MM.1S (cell line): ENCODE results near the gene SDCCAG8.

Experiments
- DNase-seq: peaks from one replicate; pipeline ENCODE4 v3.0.0-alpha.2; 2015
- H2AFZ ChIP-seq: fragments of 300-600 bp; sonication (generic); 2 replicates; pipeline ENCODE4 v1.6.0; 2016; ENCODE audit warnings: antibody characterized with exemption, low read length
- H3F3A ChIP-seq: fragments of 300-600 bp; sonication (generic); 2 replicates; pipeline ENCODE4 v1.6.1; 2016; ENCODE audit warnings: mild to moderate bottlenecking, antibody characterized with exemption, low read length, moderate library complexity, mixed read lengths; ENCODE audit not compliant: insufficient read depth
- H3K27ac ChIP-seq: fragments of 300-600 bp; sonication (generic); 2 replicates; pipeline ENCODE4 v1.5.1; 2016; ENCODE audit warnings: mild to moderate bottlenecking, low read length
- H3K27me3 ChIP-seq: fragments of 300-600 bp; sonication (generic); replicated peaks from 2 replicates; pipeline ENCODE4 v1.6.0; 2016; ENCODE audit warnings: low read length; ENCODE audit not compliant: insufficient read depth
- H3K36me3 ChIP-seq: fragments of 300-600 bp; sonication (generic); replicated peaks from 2 replicates; pipeline ENCODE4 v1.6.1; 2016; ENCODE audit warnings: mild to moderate bottlenecking, low read length, mixed read lengths; ENCODE audit not compliant: insufficient read depth
- H3K4me1 ChIP-seq: fragments of 300-600 bp; sonication (generic); 2 replicates; pipeline ENCODE4 v1.6.1; 2016; ENCODE audit warnings: low read length, mixed read lengths
- H3K4me2 ChIP-seq: fragments of 300-600 bp; sonication (generic); 2 replicates; pipeline ENCODE4 v1.6.0; 2016; ENCODE audit warnings: low read depth, low read length
- H3K4me3 ChIP-seq: fragments of 300-600 bp; sonication (generic); 2 replicates; pipeline ENCODE4 v1.5.1; 2016; ENCODE audit warnings: low read length, mixed read lengths
- H3K79me2 ChIP-seq: fragments of 300-600 bp; sonication (generic); 2 replicates; pipeline ENCODE4 v1.6.1; 2016; ENCODE audit warnings: mixed run types, low read length, mixed read lengths
- H3K9ac ChIP-seq: fragments of 300-600 bp; sonication (generic); 2 replicates; pipeline ENCODE4 v1.6.1; 2016; ENCODE audit warnings: low read length, mixed read lengths
- H3K9me2 ChIP-seq: fragments of 300-600 bp; sonication (generic); replicated peaks from 2 replicates; pipeline ENCODE4 v1.6.1; 2016; ENCODE audit warnings: mild to moderate bottlenecking, low read length, mixed read lengths; ENCODE audit not compliant: insufficient read depth
- H3K9me3 ChIP-seq: fragments of 300-600 bp; sonication (generic); replicated peaks from 2 replicates; pipeline ENCODE4 v1.6.1; 2016; ENCODE audit warnings: mild to moderate bottlenecking, low read length, mixed read lengths; ENCODE audit not compliant: insufficient read depth
- H4K20me1 ChIP-seq: fragments of 300-600 bp; sonication (generic); 2 replicates; pipeline ENCODE4 v1.6.1; 2016; ENCODE audit warnings: mild to moderate bottlenecking, low read length, moderate library complexity, mixed read lengths; ENCODE audit not compliant: insufficient read depth
- CTCF ChIP-seq: fragments of 300-600 bp; sonication (generic); IDR thresholded peaks from 2 replicates; pipeline ENCODE4 v1.5.1; 2016; ENCODE audit warnings: antibody characterized with exemption, low read length, mixed read lengths
- EZH2 ChIP-seq: fragments of 300-600 bp; sonication (generic); optimal IDR thresholded peaks from 2 replicates; pipeline ENCODE3; 2017; ENCODE audit warnings: low read depth, mild to moderate bottlenecking, antibody characterized with exemption, low read length, mixed read lengths
- EZH2phosphoT487 ChIP-seq: fragments of 300-600 bp; sonication (generic); IDR thresholded peaks from 2 replicates; pipeline ENCODE4 v1.6.1; 2018; ENCODE audit warnings: antibody characterized with exemption, low read length

Gene SDCCAG8

DNA sequence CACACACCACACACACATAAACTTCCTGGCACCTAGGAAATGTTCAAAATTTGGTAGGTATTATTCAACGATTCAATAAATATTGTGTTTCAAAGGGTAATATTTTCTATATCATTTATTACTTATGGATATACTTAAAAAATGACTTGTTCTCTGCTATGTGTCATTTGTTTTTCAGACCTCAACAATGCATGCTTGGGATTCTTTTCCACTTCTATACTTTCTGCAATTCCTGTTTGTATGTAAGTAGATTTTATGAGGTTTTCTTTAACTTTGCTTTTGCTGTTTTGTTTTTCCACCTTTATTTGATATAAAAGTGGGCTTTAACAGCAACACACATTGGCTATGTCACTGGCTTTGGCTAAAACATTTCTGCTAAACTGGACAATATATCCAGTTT is 4.3 kb upstream of the SDCCAG8 start:
- H3K4me2 ChIP-seq = no peak overlapping the region
- no peaks in the 10 kb centered on the region for H4K20me1 ChIP-seq
- peaks cover 9% of the 10 kb centered on the region for H3K4me1 ChIP-seq
- H3K79me2 ChIP-seq = peaks cover 32% of the 10 kb centered on the region
- no peak for TF ChIP-seq CTCF
- TF ChIP-seq EZH2phosphoT487 = no peak
- no peak for TF ChIP-seq EZH2
- H2AFZ ChIP-seq = no peak overlapping the region
- H3K27ac ChIP-seq = no peak overlapping the region
- H3K9ac ChIP-seq = no peak overlapping the region
- H3K27me3 ChIP-seq = no peaks in the 10 kb centered on the region
- DNase-seq = no peak
- H3K4me3 ChIP-seq = no peak overlapping the region
- H3F3A ChIP-seq = peaks cover 22% of the 10 kb centered on the region
- no peaks in the 10 kb centered on the region for H3K36me3 ChIP-seq
- H3K9me2 ChIP-seq = no peaks in the 10 kb centered on the region
- no peaks in the 10 kb centered on the region for H3K9me3 ChIP-seq

- peaks cover 26% of the 10 kb centered on the region for H3F3A ChIP-seq
- H3K36me3 ChIP-seq = no peaks in the 10 kb centered on the region
- H3K4me3 ChIP-seq = peak overlapping the region; percentile 73
- no peak for DNase-seq
- TF ChIP-seq CTCF (no peak), EZH2phosphoT487 (no peak), EZH2 (no peak)
- peaks cover 50% of the 10 kb centered on the region for H3K79me2 ChIP-seq
- no peaks in the 10 kb centered on the region for H4K20me1 ChIP-seq
- no peak overlapping the region for H3K27ac ChIP-seq
- H3K27me3 ChIP-seq = no peaks in the 10 kb centered on the region
- H3K4me2 ChIP-seq = peak overlapping the region; percentile 78
- H3K9me2 ChIP-seq = no peaks in the 10 kb centered on the region
- peak overlapping the region; percentile 16; the same call in 1 of the 2 replicates for H3K9ac ChIP-seq
- peaks cover 16% of the 10 kb centered on the region for H3K4me1 ChIP-seq
- no peaks in the 10 kb centered on the region for H3K9me3 ChIP-seq
- peak overlapping the region; percentile 9; the same call in 1 of the 2 replicates for H2AFZ ChIP-seq
These were observed 2.5 kb upstream of the SDCCAG8 start for GRCh38 chr1:243253211-243253925.

- H3K79me2 ChIP-seq = peaks cover 55% of the 10 kb centered on the region
- no peaks in the 10 kb centered on the region for H3K9me3 ChIP-seq
- no peaks in the 10 kb centered on the region for H4K20me1 ChIP-seq
- H3K36me3 ChIP-seq = no peaks in the 10 kb centered on the region
- H3K4me1 ChIP-seq = peaks cover 16% of the 10 kb centered on the region
- peak; percentile 24 for DNase-seq
- no peaks in the 10 kb centered on the region for H3K9me2 ChIP-seq
- peak overlapping the region; percentile 69; the same call in 1 of the 2 replicates for H2AFZ ChIP-seq
- H3K4me3 ChIP-seq = peak overlapping the region; percentile 73
- no peak for TF ChIP-seq EZH2phosphoT487
- H3K4me2 ChIP-seq = peak overlapping the region; percentile 78
- H3F3A ChIP-seq = peaks cover 26% of the 10 kb centered on the region
- peak overlapping the region; percentile 16; the same call in 1 of the 2 replicates for H3K9ac ChIP-seq
- H3K27ac ChIP-seq = no peak overlapping the region
- no peaks in the 10 kb centered on the region for H3K27me3 ChIP-seq
These were observed 2.0 kb upstream of the SDCCAG8 start for GRCh38 chr1:243253926-243254232.

GRCh38 chr1:243254233-243254926 is 1.5 kb upstream of the SDCCAG8 start:
- H3K9me3 ChIP-seq = no peaks in the 10 kb centered on the region
- no peak for TF ChIP-seq CTCF
- TF ChIP-seq EZH2phosphoT487 = no peak
- TF ChIP-seq EZH2 = no peak
- H3K9ac ChIP-seq = peak overlapping the region; percentile 61
- peak overlapping the region; percentile 74 for H3K27ac ChIP-seq
- H3K4me1 ChIP-seq = peaks cover 16% of the 10 kb centered on the region
- H3K27me3 ChIP-seq = no peaks in the 10 kb centered on the region
- H3F3A ChIP-seq = peaks cover 26% of the 10 kb centered on the region
- no peaks in the 10 kb centered on the region for H3K36me3 ChIP-seq
- H3K9me2 ChIP-seq = no peaks in the 10 kb centered on the region
- H3K4me3 ChIP-seq = peak overlapping the region; percentile 73
- no peaks in the 10 kb centered on the region for H4K20me1 ChIP-seq
- DNase-seq = peak; percentile 66
- peak overlapping the region; percentile 69 for H2AFZ ChIP-seq
- peaks cover 56% of the 10 kb centered on the region for H3K79me2 ChIP-seq
- peak overlapping the region; percentile 78 for H3K4me2 ChIP-seq
